ENCODE results near the gene IFIT2.
A peak's percentile ranks its signal among the peaks of the same experiment; 100 is the strongest.
"Not testable (repeated sequence)": the region's sequence is repeated elsewhere in the genome, so short reads cannot be mapped to it uniquely, and the experiment has no call there.

Gene IFIT2

GRCh38 chr10:89308266-89308665, 6.4 kb downstream of the IFIT2 start:
- no peak for DNase-seq (ENCODE audit: low read depth in 2 of 2)

GRCh38 chr10:89308736-89309135, 6.9 kb downstream of the IFIT2 start:
- DNase-seq (ENCODE audit: low read depth in 2 of 2), result no peak

GRCh38 chr10:89309156-89310055, 7.6 kb downstream of the IFIT2 start:
- DNase-seq (ENCODE audit: low read depth in 2 of 2), result no peak

GRCh38 chr10:89310056-89310893, 8.4 kb downstream of the IFIT2 start:
- no peak for DNase-seq (ENCODE audit: low read depth in 2 of 2)

- no peak for DNase-seq (ENCODE audit: low read depth in 2 of 2)
These were observed 11.1 kb downstream of the IFIT2 start for GRCh38 chr10:89312973-89313372.

GRCh38 chr10:89314676-89315075, 12.8 kb downstream of the IFIT2 start:
- no peak for DNase-seq (ENCODE audit: low read depth in 2 of 2)

- not testable (repeated sequence) for DNase-seq (ENCODE audit: low read depth in 2 of 2)
These were observed 16.2 kb downstream of the IFIT2 start for GRCh38 chr10:89318047-89318446.

GRCh38 chr10:89325081-89325480, 23.2 kb downstream of the IFIT2 start:
- not testable (repeated sequence) for DNase-seq (ENCODE audit: low read depth in 2 of 2)

GRCh38 chr10:89325856-89326255, 24.0 kb downstream of the IFIT2 start:
- not testable (repeated sequence) for DNase-seq (ENCODE audit: low read depth in 2 of 2)

GRCh38 chr10:89327803-89328441, 26.1 kb downstream of the IFIT2 start, which contains the start of gene IFIT3:
IFIT3 (plus strand) TSS chr10:89327997; CDS start chr10:89328074, 77 bp downstream.
- no peak for DNase-seq (ENCODE audit: low read depth in 2 of 2)

GRCh38 chr10:89329151-89329550, 27.3 kb downstream of the IFIT2 start:
- no peak for DNase-seq (ENCODE audit: low read depth in 2 of 2)

GRCh38 chr10:89330014-89330413, 28.2 kb downstream of the IFIT2 start:
- not testable (repeated sequence) for DNase-seq (ENCODE audit: low read depth in 2 of 2)

- no peak for DNase-seq (ENCODE audit: low read depth in 2 of 2)
These were observed 28.8 kb downstream of the IFIT2 start for GRCh38 chr10:89330537-89331212.

- not testable (repeated sequence) for DNase-seq (ENCODE audit: low read depth in 2 of 2)
These were observed 29.8 kb downstream of the IFIT2 start for GRCh38 chr10:89331487-89332122.

- no peak for DNase-seq (ENCODE audit: low read depth in 2 of 2)
These were observed 30.3 kb downstream of the IFIT2 start for GRCh38 chr10:89332123-89332633.

GRCh38 chr10:89335226-89335625, 33.4 kb downstream of the IFIT2 start:
- DNase-seq (ENCODE audit: low read depth in 2 of 2), result no peak

- DNase-seq (ENCODE audit: low read depth in 2 of 2), result no peak
These were observed 34.4 kb downstream of the IFIT2 start for GRCh38 chr10:89336241-89336640.

GRCh38 chr10:89337484-89337883, 35.6 kb downstream of the IFIT2 start:
- DNase-seq (ENCODE audit: low read depth in 2 of 2), result peak; percentile 15 to 25

- no peak for DNase-seq (ENCODE audit: low read depth in 2 of 2)
These were observed 36.9 kb downstream of the IFIT2 start for GRCh38 chr10:89338713-89339112.

- no peak for DNase-seq (ENCODE audit: low read depth in 2 of 2)
These were observed 38.0 kb downstream of the IFIT2 start for GRCh38 chr10:89339875-89340274.

GRCh38 chr10:89341649-89342048, 39.8 kb downstream of the IFIT2 start:
- no peak for DNase-seq (ENCODE audit: low read depth in 2 of 2)

Measured in stimulated activated CD4-positive, alpha-beta T cell treated with anti-CD3 and anti-CD28 coated beads, Interleukin-4, amount 100 ng/mL, for 48 hours (primary cell).